Fibroblast of pulmonary artery (primary cell): Measurements from ENCODE around the gene INTS1.

Source experiments
- DNase-seq: peaks from one replicate; pipeline ENCODE4 v3.0.0-alpha.2; 2010; ENCODE audit warnings: low read depth
- H3K4me3 ChIP-seq: replicated peaks from 2 replicates; pipeline ENCODE4 v1.5.1; 2011; ENCODE audit warnings: low read depth, mild to moderate bottlenecking, control low read depth, low read length, moderate library complexity
- CTCF ChIP-seq: IDR thresholded peaks from 2 replicates; pipeline ENCODE4 v1.5.1; 2011; ENCODE audit warnings: mild to moderate bottlenecking, control low read depth, low read length, inconsistent platforms; ENCODE audit errors: missing control alignments

The INTS1 gene

GRCh38 chr7:1436608-1437007 is 67.6 kb downstream of the INTS1 start:
- no peak for TF ChIP-seq CTCF
- no peak overlapping the region for H3K4me3 ChIP-seq
- DNase-seq: no peak

GRCh38 chr7:1434891-1435670 is 69.1 kb downstream of the INTS1 start:
- no peak overlapping the region for H3K4me3 ChIP-seq
- TF ChIP-seq CTCF: no peak
- no peak for DNase-seq

GRCh38 chr7:1434165-1434718 is 69.9 kb downstream of the INTS1 start:
- no peak for DNase-seq
- no peak for TF ChIP-seq CTCF
- H3K4me3 ChIP-seq: no peak overlapping the region

- DNase-seq: no peak
- H3K4me3 ChIP-seq: no peak overlapping the region
- no peak for TF ChIP-seq CTCF
Measured at GRCh38 chr7:1433128-1433920, 70.9 kb downstream of the INTS1 start.

GRCh38 chr7:1432411-1433082 is 71.6 kb downstream of the INTS1 start:
- no peak overlapping the region for H3K4me3 ChIP-seq
- DNase-seq: peak; percentile 59
- TF ChIP-seq CTCF: peak; percentile 93

GRCh38 chr7:1431634-1432380 is 72.4 kb downstream of the INTS1 start:
- DNase-seq: no peak
- no peak for TF ChIP-seq CTCF
- no peak overlapping the region for H3K4me3 ChIP-seq
